Measurements from ENCODE around the gene LCOR.

LCOR gene

DNA sequence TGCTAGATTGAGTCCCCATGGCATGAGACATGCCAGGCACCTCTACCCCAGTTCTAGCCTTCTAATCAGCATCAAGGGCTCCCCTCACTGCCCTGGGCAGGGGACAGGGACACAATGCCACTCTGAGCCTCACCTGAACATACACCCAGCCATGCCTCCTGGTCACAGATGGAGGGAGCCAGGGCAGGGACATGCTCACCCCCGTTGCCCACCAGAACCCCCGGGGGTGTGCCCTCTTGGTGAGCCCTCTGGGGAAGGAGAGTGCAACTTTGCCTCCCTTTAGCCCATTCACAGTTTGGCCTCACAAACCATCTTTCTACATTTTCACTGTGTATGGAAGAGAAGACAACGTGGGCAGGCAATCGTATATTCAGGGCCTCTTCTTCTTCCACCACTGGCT is 167.2 kb downstream of the LCOR start:
- no peak for DNase-seq (ENCODE audit: low read depth)
- TF ChIP-seq, protein P1, sequence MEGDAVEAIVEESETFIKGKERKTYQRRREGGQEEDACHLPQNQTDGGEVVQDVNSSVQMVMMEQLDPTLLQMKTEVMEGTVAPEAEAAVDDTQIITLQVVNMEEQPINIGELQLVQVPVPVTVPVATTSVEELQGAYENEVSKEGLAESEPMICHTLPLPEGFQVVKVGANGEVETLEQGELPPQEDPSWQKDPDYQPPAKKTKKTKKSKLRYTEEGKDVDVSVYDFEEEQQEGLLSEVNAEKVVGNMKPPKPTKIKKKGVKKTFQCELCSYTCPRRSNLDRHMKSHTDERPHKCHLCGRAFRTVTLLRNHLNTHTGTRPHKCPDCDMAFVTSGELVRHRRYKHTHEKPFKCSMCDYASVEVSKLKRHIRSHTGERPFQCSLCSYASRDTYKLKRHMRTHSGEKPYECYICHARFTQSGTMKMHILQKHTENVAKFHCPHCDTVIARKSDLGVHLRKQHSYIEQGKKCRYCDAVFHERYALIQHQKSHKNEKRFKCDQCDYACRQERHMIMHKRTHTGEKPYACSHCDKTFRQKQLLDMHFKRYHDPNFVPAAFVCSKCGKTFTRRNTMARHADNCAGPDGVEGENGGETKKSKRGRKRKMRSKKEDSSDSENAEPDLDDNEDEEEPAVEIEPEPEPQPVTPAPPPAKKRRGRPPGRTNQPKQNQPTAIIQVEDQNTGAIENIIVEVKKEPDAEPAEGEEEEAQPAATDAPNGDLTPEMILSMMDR (conservative IDR thresholded peaks at IDR 0.05; ENCODE audit: control insufficient read depth, insufficient read depth, low read depth, low read length), result no peak
- H3K4me3 ChIP-seq (ENCODE audit: control insufficient read depth, low read depth, low read length), result no peak overlapping the region

DNA sequence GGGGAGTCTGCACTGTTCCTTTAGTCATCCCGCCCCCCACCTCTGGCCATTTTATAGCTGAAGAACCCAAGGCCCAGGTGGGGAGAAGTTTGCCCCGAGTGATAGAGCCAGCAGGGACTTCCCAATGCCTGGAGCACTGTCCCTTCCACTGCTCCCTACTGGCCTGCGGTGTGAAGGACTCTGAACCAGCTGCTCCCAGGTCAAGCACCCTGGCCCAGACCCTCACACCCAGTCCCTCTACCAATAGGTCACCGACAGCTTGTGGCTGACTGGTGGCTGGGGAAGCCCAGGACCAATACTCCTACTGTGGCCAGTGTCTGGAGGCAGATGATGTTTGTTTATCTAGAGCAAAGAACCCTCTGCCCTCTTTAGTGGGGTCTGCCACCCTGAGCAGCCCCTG is 167.9 kb downstream of the LCOR start:
- TF ChIP-seq, protein P1 (conservative IDR thresholded peaks at IDR 0.05; ENCODE audit: control insufficient read depth, insufficient read depth, low read depth, low read length), result no peak
- H3K4me3 ChIP-seq (ENCODE audit: control insufficient read depth, low read depth, low read length), result no peak overlapping the region
- DNase-seq (ENCODE audit: low read depth), result no peak

DNA sequence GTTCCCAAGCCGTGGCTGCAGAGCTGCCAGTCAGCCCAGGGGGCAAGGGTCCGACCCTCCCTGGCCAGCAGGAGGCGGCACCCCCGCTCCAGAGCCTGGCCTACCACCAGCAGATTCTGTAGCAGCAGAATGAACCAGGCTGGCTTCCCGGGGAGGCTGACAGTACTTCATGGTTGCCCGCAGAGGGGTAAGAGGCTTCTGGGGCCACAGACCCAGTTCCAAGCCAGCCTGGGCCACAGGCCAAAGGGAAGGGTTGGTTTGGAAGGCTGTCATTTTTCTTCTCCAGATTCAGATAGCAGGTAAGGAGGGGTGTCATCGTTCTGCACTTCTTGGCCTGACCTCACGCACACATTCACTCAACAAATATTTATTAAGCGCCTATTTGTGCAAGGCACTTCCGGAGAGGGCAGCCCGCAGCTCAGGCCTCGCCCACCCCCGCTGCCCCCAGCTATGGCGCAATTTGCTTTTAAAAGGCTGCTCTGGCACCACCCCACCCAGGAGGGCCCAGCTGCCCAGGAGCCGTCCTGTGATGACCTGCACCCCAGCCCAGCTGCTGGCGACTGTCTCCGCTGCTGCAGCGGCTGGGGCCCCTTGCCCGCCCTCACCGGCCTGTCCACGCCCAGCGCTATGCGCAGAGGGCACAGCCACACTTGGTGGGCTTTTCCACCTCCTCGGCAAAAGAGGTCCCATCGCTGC is 168.5 kb downstream of the LCOR start:
- no peak overlapping the region for H3K4me3 ChIP-seq (ENCODE audit: control insufficient read depth, low read depth, low read length)
- TF ChIP-seq, protein P1 (conservative IDR thresholded peaks at IDR 0.05; ENCODE audit: control insufficient read depth, insufficient read depth, low read depth, low read length), result no peak
- DNase-seq (ENCODE audit: low read depth), result no peak

DNA sequence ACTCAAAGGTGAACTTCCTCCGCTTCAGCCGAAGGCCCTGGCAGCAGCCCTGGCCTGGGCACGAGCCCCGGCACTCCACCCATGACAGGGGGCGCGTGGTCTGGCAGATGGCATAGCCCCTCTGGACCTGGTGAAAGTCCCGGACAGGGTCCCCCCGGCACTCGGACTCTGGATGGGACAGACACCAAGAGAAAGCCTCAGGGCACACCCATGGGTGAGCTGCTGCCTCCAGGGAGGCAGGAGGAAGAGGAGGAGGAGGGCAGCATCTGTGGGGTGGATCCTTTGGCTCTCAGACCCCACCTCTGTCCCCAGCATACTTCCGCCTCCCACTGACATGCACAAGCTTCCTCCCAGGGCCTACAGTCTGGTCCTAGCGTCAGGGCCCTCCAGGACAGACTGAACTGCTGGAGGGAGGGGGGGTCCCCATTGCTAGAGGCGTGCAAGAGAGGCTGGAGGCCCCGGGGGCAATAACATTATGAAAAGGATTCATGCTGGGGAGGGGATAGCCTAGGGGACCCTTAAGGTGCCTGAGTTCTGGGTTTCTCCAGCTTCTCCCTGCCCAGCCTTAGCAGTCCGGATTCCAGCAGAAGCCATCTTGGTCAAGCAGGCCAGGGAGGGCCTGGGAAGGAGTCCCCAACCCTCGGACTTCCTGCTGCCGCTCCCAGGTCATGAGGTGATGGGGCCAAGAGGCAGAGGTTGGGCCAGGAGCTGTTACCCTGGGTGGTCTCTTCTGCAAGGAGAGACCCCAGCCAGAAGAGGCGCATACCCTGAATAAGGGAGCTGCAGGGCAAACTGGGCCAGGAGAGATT is 169.3 kb downstream of the LCOR start:
- no peak overlapping the region for H3K4me3 ChIP-seq (ENCODE audit: control insufficient read depth, low read depth, low read length)
- TF ChIP-seq, protein P1 (conservative IDR thresholded peaks at IDR 0.05; ENCODE audit: control insufficient read depth, insufficient read depth, low read depth, low read length), result no peak
- no peak for DNase-seq (ENCODE audit: low read depth)

DNA sequence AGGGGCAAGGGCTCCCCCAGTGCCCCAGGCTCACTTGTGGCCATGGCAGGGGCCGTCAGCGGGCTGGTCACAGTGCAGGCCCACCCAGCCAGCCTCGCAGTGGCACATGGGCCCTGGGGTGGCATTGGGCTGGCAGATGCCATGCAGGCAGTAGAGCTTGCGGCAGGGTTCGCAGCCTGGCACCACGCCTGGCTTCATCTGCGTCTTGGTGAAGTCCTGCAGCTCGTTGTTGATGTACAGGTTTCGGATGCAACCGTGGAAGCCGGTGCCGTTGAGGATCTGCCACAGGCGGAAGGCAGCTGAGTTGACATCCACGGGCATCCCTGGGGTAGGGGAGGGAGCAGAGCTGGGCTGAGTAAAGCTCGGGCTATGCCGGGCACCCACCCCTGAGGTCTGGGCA is 170.6 kb downstream of the LCOR start:
- TF ChIP-seq, protein P1 (conservative IDR thresholded peaks at IDR 0.05; ENCODE audit: control insufficient read depth, insufficient read depth, low read depth, low read length), result no peak

DNA sequence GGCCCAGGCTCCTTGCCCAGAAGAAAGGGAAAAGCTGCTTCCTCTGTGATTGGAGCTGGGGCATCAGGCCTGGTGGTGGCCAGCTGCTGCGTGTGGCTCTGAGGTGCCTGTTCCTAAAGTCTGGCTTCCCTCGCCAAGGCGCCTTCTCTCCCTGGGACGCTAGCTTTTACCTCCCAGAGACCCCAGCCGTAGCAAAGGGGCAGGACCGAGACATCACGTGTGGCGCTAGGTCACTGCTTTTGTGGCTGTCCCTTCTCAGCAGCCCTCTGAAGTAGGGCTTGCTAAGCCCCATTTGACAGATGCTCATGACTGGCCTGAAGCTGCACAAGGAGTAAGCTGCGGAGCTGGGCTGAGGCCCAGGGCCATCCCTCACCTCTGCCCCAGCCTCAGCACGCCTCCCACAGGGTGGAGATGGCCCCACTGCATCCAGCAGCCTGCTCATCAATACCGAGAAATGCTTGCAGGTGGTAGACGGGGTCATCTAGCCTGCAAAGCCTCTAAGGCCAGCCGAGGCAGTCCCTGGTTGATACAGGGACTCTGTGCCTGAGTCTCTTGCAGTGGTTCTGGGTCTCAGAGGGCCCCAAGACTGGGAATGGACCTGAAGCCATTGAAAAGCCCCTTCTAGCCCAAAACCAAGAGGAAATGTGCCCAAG is 171.2 kb downstream of the LCOR start:
- DNase-seq (ENCODE audit: low read depth), result no peak
- no peak overlapping the region for H3K4me3 ChIP-seq (ENCODE audit: control insufficient read depth, low read depth, low read length)
- TF ChIP-seq, protein P1 (conservative IDR thresholded peaks at IDR 0.05; ENCODE audit: control insufficient read depth, insufficient read depth, low read depth, low read length), result no peak

More for the DNA sequence above, 170.6 kb downstream of the LCOR start:
- no peak overlapping the region for H3K4me3 ChIP-seq (ENCODE audit: control insufficient read depth, low read depth, low read length)
- no peak for DNase-seq (ENCODE audit: low read depth)

Data from fibroblast of mammary gland (primary cell).